ENCODE data around the gene RDH16.
"Not testable (repeated sequence)": the region's sequence is repeated elsewhere in the genome, so short reads cannot be mapped to it uniquely, and the experiment has no call there.

The RDH16 gene

GRCh38 chr12:56988207-56988739, 30.9 kb upstream of the RDH16 start:
- DNase-seq, result no peak

GRCh38 chr12:56987551-56988053, 30.2 kb upstream of the RDH16 start:
- DNase-seq, result peak; percentile 78

GRCh38 chr12:56987011-56987410, 29.6 kb upstream of the RDH16 start:
- no peak for DNase-seq

- not testable (repeated sequence) for DNase-seq
Observed at GRCh38 chr12:56985714-56986113, 28.3 kb upstream of the RDH16 start.

- DNase-seq, result no peak
Observed at GRCh38 chr12:56983386-56983785, 26.0 kb upstream of the RDH16 start.

GRCh38 chr12:56982578-56983236, 25.3 kb upstream of the RDH16 start:
- DNase-seq, result not testable (repeated sequence)

- no peak for DNase-seq
Observed at GRCh38 chr12:56980941-56981530, 23.6 kb upstream of the RDH16 start.

- DNase-seq, result no peak
Observed at GRCh38 chr12:56980268-56980667, 22.9 kb upstream of the RDH16 start.

- no peak for DNase-seq
Observed at GRCh38 chr12:56979628-56980027, 22.2 kb upstream of the RDH16 start.

GRCh38 chr12:56978397-56979138, 21.2 kb upstream of the RDH16 start:
- DNase-seq, result no peak

GRCh38 chr12:56977361-56977760, 20.0 kb upstream of the RDH16 start:
- not testable (repeated sequence) for DNase-seq

GRCh38 chr12:56974224-56974623, 16.8 kb upstream of the RDH16 start:
- not testable (repeated sequence) for DNase-seq

- not testable (repeated sequence) for DNase-seq
Observed at GRCh38 chr12:56968910-56969309, 11.5 kb upstream of the RDH16 start.

GRCh38 chr12:56965997-56966642, 8.7 kb upstream of the RDH16 start:
- not testable (repeated sequence) for DNase-seq

GRCh38 chr12:56965124-56965523, 7.7 kb upstream of the RDH16 start:
- not testable (repeated sequence) for DNase-seq

- DNase-seq, result not testable (repeated sequence)
Observed at GRCh38 chr12:56963557-56963956, 6.1 kb upstream of the RDH16 start.

- DNase-seq, result not testable (repeated sequence)
Observed at GRCh38 chr12:56962247-56962646, 4.8 kb upstream of the RDH16 start.

GRCh38 chr12:56958422-56958821, 1.0 kb upstream of the RDH16 start:
- DNase-seq, result no peak

GRCh38 chr12:56955631-56956256, 1.7 kb downstream of the RDH16 start:
- no peak for DNase-seq

- DNase-seq, result no peak
Observed at GRCh38 chr12:56954958-56955355, 2.5 kb downstream of the RDH16 start.

- DNase-seq, result no peak
Observed at GRCh38 chr12:56954057-56954957, 3.1 kb downstream of the RDH16 start.

Data from COR-L47 (cell line).